Retinal pigment epithelial cell (primary cell): ENCODE data around the gene CCDC194.

Experiments used
- DNase-seq: peaks from one replicate; pipeline ENCODE4 v3.0.0-alpha.2; 2010; ENCODE audit warnings: low read depth
- H3K4me3 ChIP-seq: 2 replicates; pipeline ENCODE4 v1.5.1; 2011; ENCODE audit warnings: mild to moderate bottlenecking, low read length, control low read depth, moderate library complexity
- CTCF ChIP-seq: conservative IDR thresholded peaks from 2 replicates; pipeline ENCODE4 v1.5.1; 2011; ENCODE audit warnings: low read depth, low read length, control low read depth, inconsistent platforms

CCDC194 gene

GRCh38 chr19:17398902-17399527 is 5.0 kb upstream of the CCDC194 start:
- TF ChIP-seq CTCF, result no peak
- DNase-seq, result no peak
- H3K4me3 ChIP-seq, result no peak overlapping the region

GRCh38 chr19:17394891-17395415 is 957 bp upstream of the CCDC194 start:
- no peak for DNase-seq
- peak; percentile 72 for TF ChIP-seq CTCF

GRCh38 chr19:17393002-17393401 is 994 bp downstream of the CCDC194 start:
- DNase-seq, result no peak
- no peak for TF ChIP-seq CTCF

More at GRCh38 chr19:17394891-17395415, 957 bp upstream of the CCDC194 start:
- H3K4me3 ChIP-seq, result no peak overlapping the region

GRCh38 chr19:17391371-17392151 is 2.4 kb downstream of the CCDC194 start:
- TF ChIP-seq CTCF, result no peak
- DNase-seq, result no peak
- H3K4me3 ChIP-seq, result peak overlapping the region; percentile 17

More at GRCh38 chr19:17393002-17393401, 994 bp downstream of the CCDC194 start:
- no peak overlapping the region for H3K4me3 ChIP-seq

GRCh38 chr19:17390665-17391370 is 3.2 kb downstream of the CCDC194 start:
- DNase-seq, result peak; percentile 64
- TF ChIP-seq CTCF, result peak; percentile 62
- H3K4me3 ChIP-seq, result peak overlapping the region; percentile 55

GRCh38 chr19:17389957-17390664 is 3.9 kb downstream of the CCDC194 start:
- DNase-seq, result no peak
- TF ChIP-seq CTCF, result peak; percentile 25
- H3K4me3 ChIP-seq, result peak overlapping the region; percentile 55
